ENCODE results near the gene PPM1F. TPM values are rescaled to one million over a fixed set of nuclear protein-coding genes. Genes with fewer than 3 reads are reported as not detected.

PPM1F gene
- total RNA-seq, 1 experiment from 2014 or later = 21.1 TPM

GRCh38 chr22:22001664-22002525, 49.2 kb upstream of the PPM1F start:
- TF ChIP-seq CTCF (conservative IDR thresholded peaks at IDR 0.05) = no peak
- H3K9me3 ChIP-seq (ENCODE audit: control insufficient read depth, low read depth, low read length) = no peaks in the 10 kb centered on the region
- no peak overlapping the region for H2BK12ac ChIP-seq (ENCODE audit: insufficient read length, low read depth, low read length)
- Mint-ChIP-seq H3K27me3 (ENCODE audit: low read depth) (peaks cover 99% of the 10 kb centered on the region), H3K4me1 (peaks cover 4% of the 10 kb centered on the region in 2 experiments; a peak in 3 of 4 replicates), H3K36me3 (ENCODE audit: insufficient read depth in 1 of 3, low read depth in 3 of 3) (no peaks in the 10 kb centered on the region), H3K4me3 (no peak overlapping the region), H3K27ac (no peak overlapping the region), H3K9me3 (0 out of 5 replicates have a peak, but pooled peaks cover 2 to 3% of the 10 kb centered on the region in 2 experiments)
- no peak overlapping the region for H4K5ac ChIP-seq (ENCODE audit: insufficient read length, low read depth, low read length)
- H3K27ac ChIP-seq (ENCODE audit: insufficient read length, low read depth, low read length) = no peak overlapping the region
- peaks cover 22% of the 10 kb centered on the region; the same call in 1 of the 2 replicates for H3K27me3 ChIP-seq (ENCODE audit: insufficient read depth, low read length)
- no peak overlapping the region for H2BK15ac ChIP-seq (ENCODE audit: low read depth, low read length)
- H3K79me2 ChIP-seq (ENCODE audit: insufficient read depth, low read length) = no peaks in the 10 kb centered on the region
- no CpG with 5 or more reads among the region's 2 CpGs for WGBS (ENCODE audit: extremely low coverage, insufficient read length, low lambda C conversion rate)
- no peak overlapping the region for H3K14ac ChIP-seq (ENCODE audit: insufficient read depth, low read length)
- H3K4me2 ChIP-seq (ENCODE audit: insufficient read depth, insufficient read length, low read length) = no peak overlapping the region
- H3K79me1 ChIP-seq (ENCODE audit: insufficient read depth, low read depth, low read length, poor library complexity, severe bottlenecking) = no peaks in the 10 kb centered on the region
- H3K23me2 ChIP-seq (ENCODE audit: insufficient read length, low read depth, low read length, poor library complexity, severe bottlenecking) = no peaks in the 10 kb centered on the region
- no peak overlapping the region for H3K23ac ChIP-seq (ENCODE audit: insufficient read length, low read depth, low read length)
- no peaks in the 10 kb centered on the region for H4K20me1 ChIP-seq (ENCODE audit: control insufficient read depth, insufficient read depth, insufficient read length)
- no peaks in the 10 kb centered on the region for H3K4me1 ChIP-seq (ENCODE audit: insufficient read depth, low read length)
- no peak overlapping the region for H2BK120ac ChIP-seq (ENCODE audit: low read depth, low read length, poor library complexity, severe bottlenecking)
- no peak overlapping the region for H3T11ph ChIP-seq (ENCODE audit: low read length)
- H3K18ac ChIP-seq (ENCODE audit: insufficient read length, low read depth, low read length) = no peak overlapping the region
- H4K8ac ChIP-seq (replicated peaks; ENCODE audit: insufficient read length, low read depth, low read length) = no peak overlapping the region
- H2AK5ac ChIP-seq (ENCODE audit: insufficient read length, low read length) = no peak overlapping the region
- no peak overlapping the region for H3K4ac ChIP-seq (ENCODE audit: low read depth, low read length)
- H3K9ac ChIP-seq (ENCODE audit: extremely low read depth, insufficient read length, low read length) = no peak overlapping the region
- H4K91ac ChIP-seq (ENCODE audit: insufficient read length, low read depth, low read length) = no peak overlapping the region
- H2AFZ ChIP-seq (ENCODE audit: low read length) = no peak overlapping the region
- no peak overlapping the region for H2BK5ac ChIP-seq (ENCODE audit: insufficient read length, low read length)
- no peak overlapping the region for H3K56ac ChIP-seq (ENCODE audit: insufficient read length, low read depth, low read length)
- no peak overlapping the region for H2BK20ac ChIP-seq (ENCODE audit: low read depth, low read length, poor library complexity, severe bottlenecking)
- DNase-seq = no peak

All from H9 (cell line).